Smooth muscle cell of the brain vasculature (primary cell): ENCODE data around the gene KIF25.
"Not testable (repeated sequence)": the region's sequence is repeated elsewhere in the genome, so short reads cannot be mapped to it uniquely, and the experiment has no call there.

Source experiments
- DNase-seq: peaks from one replicate; pipeline ENCODE4 v3.0.0-alpha.2; 2012; ENCODE audit warnings: low read depth, low spot score

Gene KIF25

GRCh38 chr6:167975458-167975857 is 22.0 kb upstream of the KIF25 start:
- DNase-seq: no peak

GRCh38 chr6:167976116-167976657 is 21.3 kb upstream of the KIF25 start:
- DNase-seq: not testable (repeated sequence)

DNA sequence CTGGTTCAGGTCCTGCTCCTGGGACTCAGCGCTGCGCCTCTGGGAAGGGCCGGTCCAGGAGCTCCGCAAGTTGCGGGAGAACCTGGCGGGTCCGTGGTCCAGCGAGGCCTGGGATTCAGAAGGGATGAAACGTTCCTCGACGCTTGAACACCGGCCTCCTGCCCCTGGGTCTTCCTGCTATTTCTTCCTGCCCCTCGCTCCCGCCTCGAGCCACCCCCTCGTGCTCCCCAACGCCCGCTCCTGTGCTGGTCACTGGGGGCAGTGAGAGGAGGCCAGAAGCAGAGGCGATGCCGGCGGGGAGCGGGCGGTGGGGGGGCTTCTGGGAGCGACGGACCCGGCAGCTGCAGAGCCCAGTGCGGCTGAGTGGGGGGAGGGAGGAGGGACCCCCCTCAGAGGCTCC is 20.8 kb upstream of the KIF25 start:
- no peak for DNase-seq

- DNase-seq: no peak
Measured at GRCh38 chr6:167977717-167978467, 19.6 kb upstream of the KIF25 start.

GRCh38 chr6:167978607-167979006 is 18.9 kb upstream of the KIF25 start:
- no peak for DNase-seq

GRCh38 chr6:167979436-167980139 is 17.9 kb upstream of the KIF25 start:
- DNase-seq: no peak

DNA sequence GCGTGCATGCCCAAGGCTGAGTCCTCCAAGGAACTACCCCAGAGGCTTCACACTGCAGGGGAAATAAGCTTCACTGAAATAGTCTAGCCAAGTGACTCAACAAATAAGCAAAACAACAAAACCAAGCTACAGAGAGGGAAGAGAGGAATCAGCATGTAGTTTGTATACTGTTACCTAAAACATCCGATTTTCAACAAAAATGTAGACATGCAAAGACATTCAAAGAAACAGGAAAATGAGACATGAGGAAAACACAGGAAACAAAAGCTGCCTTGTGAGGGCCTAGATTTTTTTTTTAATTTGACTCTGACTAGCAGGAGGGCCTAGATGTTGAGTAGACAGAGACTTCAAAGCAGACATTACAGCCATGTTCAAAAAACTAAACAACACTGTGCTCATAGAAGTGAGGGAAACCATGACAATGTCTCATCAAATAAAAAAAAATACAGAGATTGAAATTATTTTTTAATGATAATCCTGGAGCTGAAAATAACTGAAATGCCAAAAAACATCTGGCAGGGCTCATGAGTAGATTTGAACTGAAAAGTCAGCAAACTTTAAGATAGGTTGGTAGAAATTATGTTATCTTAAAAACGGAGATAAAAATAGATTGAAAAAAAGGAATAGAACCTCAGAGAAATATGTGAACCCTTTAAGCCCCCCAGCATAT is 16.4 kb upstream of the KIF25 start:
- DNase-seq: peak; percentile 20

- no peak for DNase-seq
Measured at GRCh38 chr6:167981916-167982462, 15.5 kb upstream of the KIF25 start.

DNA sequence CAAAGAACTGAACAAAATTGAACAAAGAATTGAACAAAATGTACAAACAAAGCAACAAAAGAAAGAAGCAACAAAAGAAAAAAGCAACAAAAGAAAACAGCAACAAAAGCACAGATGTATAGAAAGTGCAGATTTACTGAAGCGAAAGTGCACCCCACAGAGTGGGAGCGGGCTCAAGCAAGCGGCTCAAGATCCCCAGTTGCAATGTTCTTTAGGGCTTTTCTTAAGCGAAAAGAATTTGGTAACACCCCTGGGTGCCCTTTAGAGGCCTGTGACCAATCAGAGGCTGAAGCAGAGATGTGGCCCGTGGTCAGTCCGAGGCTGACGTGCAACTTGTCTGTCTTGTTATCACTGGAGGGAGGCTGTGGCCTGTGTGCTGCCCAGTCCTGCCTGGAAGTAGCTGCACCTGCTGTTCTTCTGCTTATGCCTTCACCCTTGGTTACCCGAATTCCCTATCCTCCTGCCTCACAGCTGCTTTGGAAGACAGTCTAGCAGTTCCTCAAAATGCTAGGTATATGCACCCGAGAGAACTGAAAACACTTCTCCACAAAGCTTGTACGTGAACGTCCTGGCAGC is 13.2 kb upstream of the KIF25 start:
- DNase-seq: no peak

DNA sequence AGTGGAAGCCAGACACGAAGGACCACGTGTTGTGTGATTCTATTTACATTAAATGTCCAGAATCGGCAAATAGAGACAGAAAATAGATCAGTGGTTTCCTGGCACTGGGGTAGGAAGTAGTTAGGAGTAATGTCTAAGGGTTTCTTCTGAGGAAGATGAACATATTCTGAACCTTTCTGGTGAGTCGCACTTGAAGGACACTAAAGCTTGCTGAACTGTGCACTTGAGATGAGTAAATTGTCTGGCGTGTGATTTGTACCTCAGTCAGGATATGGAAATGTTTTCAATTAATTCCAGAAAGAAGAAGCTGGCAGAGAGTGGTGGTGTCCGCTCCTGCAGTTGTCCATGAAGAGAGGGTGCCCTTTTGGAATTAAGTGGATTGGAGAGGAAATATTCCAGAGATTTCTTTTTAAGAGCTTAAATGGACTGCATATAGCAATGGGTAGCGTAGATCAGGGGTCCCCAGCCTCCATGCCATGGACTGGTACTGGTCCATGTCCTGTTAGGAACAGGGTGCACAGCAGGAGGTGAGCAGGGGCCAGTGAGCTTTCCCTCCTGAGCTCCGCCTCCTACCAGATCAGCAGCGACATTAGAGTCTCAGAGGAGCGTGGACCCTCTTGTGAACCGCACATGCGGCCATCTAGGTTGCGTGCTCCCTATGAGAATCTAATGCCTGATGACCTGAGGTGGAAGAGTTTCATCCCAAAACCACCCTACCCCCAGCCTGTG is 12.4 kb upstream of the KIF25 start:
- no peak for DNase-seq

DNA sequence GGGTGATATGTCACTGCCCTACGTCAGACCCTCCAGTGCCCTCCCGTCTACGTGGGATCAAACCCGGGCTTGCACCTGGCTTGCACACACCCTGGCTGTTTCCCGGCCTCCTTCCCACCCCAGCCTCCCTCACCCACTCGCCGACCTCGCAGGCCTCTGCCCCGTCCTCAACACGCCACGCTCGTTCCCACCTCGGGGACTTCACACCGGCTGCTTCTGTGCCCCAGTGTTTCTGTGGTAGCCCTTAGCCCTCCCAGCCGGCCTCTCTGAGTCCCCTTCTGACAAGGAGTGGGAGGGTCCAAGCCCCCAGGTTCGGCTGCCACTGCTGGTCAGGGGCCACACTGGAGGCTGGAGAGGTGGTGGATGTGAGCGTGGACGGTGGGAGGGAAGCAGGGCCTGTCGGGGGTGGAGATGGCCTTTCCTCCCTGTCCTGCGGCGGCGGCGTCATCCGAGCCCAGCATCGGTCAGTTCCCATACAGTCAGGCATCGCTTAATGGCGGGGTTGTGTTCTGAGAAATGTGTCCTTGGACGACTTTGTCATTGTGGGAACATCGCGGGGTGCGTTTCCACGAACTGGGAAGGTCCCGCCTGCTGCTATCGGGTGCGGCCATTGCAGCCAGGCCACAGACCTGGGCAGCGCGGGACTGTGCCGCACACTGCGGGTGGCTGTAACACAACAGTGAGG is 11.4 kb upstream of the KIF25 start:
- DNase-seq: no peak

- DNase-seq: no peak
Measured at GRCh38 chr6:167987396-167988153, 9.9 kb upstream of the KIF25 start.

GRCh38 chr6:167988154-167988495 is 9.3 kb upstream of the KIF25 start:
- DNase-seq: no peak

- DNase-seq: no peak
Measured at GRCh38 chr6:167988945-167989841, 8.3 kb upstream of the KIF25 start.

GRCh38 chr6:167990016-167990945 is 7.2 kb upstream of the KIF25 start:
- no peak for DNase-seq

- DNase-seq: no peak
Measured at GRCh38 chr6:167993169-167993568, 4.3 kb upstream of the KIF25 start.

DNA sequence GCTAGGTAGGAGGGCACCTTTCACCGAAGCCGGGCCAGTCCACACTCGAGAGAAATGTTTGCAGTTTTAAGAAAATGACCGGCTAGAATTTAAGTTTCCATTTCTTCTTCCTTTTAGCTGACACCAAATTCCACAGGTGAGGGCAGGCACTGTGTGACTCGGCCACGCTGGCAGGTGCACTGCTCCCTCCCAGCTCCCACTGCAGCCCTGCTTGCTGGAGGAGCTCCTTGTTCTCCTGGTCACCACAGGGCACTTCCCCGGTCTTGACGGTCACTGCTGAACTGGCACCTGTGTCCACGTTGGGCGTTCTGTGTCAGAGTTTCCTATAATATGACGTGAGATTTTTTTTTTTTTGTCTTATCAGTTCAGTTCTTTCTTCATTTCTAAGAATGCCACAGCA is 3.6 kb upstream of the KIF25 start:
- no peak for DNase-seq

- DNase-seq: no peak
Measured at GRCh38 chr6:167995302-167995701, 2.2 kb upstream of the KIF25 start.
